GM19238 (cell line): ENCODE results near the gene RNF31.

ENCODE experiments used
- DNase-seq: peaks from one replicate; pipeline ENCODE4 v3.0.0; 2011; ENCODE audit warnings: low spot score; ENCODE audit not compliant: insufficient read length

RNF31 gene

GRCh38 chr14:24116128-24116814 lies 31.0 kb upstream of the RNF31 start:
- no peak for DNase-seq

GRCh38 chr14:24117179-24117578 lies 30.1 kb upstream of the RNF31 start:
- DNase-seq, result no peak

GRCh38 chr14:24119691-24120090 lies 27.6 kb upstream of the RNF31 start:
- DNase-seq, result no peak

- no peak for DNase-seq
These were observed 26.1 kb upstream of the RNF31 start for GRCh38 chr14:24121210-24121609.

- DNase-seq, result no peak
These were observed 24.9 kb upstream of the RNF31 start for GRCh38 chr14:24122416-24122815.

- DNase-seq, result no peak
These were observed 24.4 kb upstream of the RNF31 start for GRCh38 chr14:24122898-24123297.

- no peak for DNase-seq
These were observed 23.6 kb upstream of the RNF31 start for GRCh38 chr14:24123424-24124417.

GRCh38 chr14:24126939-24127338 lies 20.4 kb upstream of the RNF31 start:
- DNase-seq, result no peak

- DNase-seq, result no peak
These were observed 19.6 kb upstream of the RNF31 start for GRCh38 chr14:24127673-24128072.

GRCh38 chr14:24129410-24129998 lies 17.8 kb upstream of the RNF31 start:
- DNase-seq, result no peak

- no peak for DNase-seq
These were observed 16.9 kb upstream of the RNF31 start, which contains the start of gene FITM1 for GRCh38 chr14:24130380-24130716. TSS of gene FITM1 (plus strand) at chr14:24130659. CDS start at chr14:24131564, 905 bp downstream.

- DNase-seq, result no peak
These were observed 16.4 kb upstream of the RNF31 start for GRCh38 chr14:24130717-24131548.

- no peak for DNase-seq
These were observed 15.7 kb upstream of the RNF31 start for GRCh38 chr14:24131549-24131966.

- DNase-seq, result no peak
These were observed 15.1 kb upstream of the RNF31 start for GRCh38 chr14:24132061-24132685.

- DNase-seq, result no peak
These were observed 14.3 kb upstream of the RNF31 start for GRCh38 chr14:24132976-24133375.

GRCh38 chr14:24133735-24134134 lies 13.6 kb upstream of the RNF31 start:
- DNase-seq, result no peak

- DNase-seq, result no peak
These were observed 11.8 kb upstream of the RNF31 start for GRCh38 chr14:24135584-24135833.

- DNase-seq, result peak; percentile 91
These were observed 11.2 kb upstream of the RNF31 start, which contains the start of gene PSME1 for GRCh38 chr14:24135834-24136683. TSS of gene PSME1 (plus strand) at chr14:24136194. CDS start at chr14:24136263, 69 bp downstream.

- DNase-seq, result no peak
These were observed 10.4 kb upstream of the RNF31 start for GRCh38 chr14:24136684-24137528.
